HG03196 (cell line): ENCODE results near the gene PRKN.

ENCODE experiments used
- ATAC-seq: cut with Tn5 transposase; IDR thresholded peaks from one replicate; pipeline ENCODE4 v1.9.1; 2021; ENCODE audit not compliant: unreplicated experiment

The PRKN gene

GRCh38 chr6:162078667-162079066, 648.9 kb downstream of the PRKN start:
- ATAC-seq = no peak

DNA sequence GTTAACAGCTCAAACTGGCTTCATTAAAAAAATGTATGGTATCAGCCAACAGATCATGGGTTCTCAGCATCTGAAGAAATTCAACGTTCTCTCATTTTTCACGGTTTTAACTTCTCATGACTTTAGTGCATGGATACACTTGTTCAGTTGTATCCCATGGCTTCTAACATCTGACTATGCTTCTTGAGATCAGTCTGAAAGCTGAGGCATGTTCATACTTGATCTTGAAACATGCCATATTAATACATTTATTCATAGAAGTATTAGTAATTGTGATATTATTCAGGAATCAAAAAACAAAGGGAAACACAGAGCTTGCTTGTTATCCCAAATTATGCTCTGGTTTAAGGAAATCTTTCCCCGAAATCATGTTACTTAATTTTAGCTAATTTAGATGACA, 649.4 kb downstream of the PRKN start:
- no peak for ATAC-seq

GRCh38 chr6:162076816-162077215, 650.8 kb downstream of the PRKN start:
- ATAC-seq = no peak

DNA sequence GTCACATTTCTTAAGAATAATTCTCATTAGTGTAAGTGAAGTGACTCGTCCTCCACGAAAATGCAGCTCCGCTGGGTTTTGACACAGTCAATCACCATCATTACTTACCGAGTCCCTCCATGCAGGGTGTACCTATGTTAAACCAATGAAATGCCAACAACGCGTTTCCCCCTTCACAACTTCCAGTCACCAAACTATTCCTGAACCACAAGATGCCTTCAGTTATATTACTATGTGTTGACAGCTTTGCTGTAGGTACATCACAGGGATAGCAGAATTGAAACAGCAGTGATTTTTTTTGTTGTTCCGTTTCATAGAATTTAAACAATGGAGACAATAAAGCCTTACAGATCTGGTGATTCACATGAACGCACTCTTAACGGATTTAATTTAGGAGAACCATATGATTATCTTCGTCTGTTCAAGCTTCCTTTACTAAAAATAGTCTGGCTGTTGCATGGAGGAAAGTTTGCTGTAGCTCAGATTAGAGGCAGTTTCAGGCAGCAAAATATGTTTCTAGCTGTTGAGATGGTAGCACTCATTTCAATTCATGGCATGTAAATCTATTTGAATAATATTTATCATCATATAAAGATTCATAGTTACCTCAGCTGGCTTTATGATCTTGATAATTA, 652.8 kb downstream of the PRKN start:
- ATAC-seq = no peak

DNA sequence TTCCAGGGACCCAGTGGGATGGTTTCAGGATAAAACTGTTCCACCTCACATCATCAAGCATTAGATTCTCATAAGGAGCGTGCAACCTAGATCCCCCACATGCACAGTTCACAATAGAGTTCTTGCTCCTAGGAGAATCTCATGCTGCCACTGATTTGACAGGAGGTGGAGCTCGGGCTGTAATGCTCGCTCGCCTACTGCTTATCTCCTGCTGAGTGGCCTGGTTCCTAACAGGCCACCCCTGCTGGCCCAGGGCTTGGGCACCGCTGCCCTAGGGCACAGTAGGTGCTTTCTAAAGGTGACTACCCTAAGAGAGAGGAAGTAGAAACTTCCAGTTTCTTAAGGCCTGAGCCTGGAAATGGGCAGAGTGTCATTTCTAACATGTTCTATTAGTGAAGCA, 656.9 kb downstream of the PRKN start:
- no peak for ATAC-seq

- no peak for ATAC-seq
These were observed 657.6 kb downstream of the PRKN start for GRCh38 chr6:162069995-162070394.

- ATAC-seq = no peak
These were observed 659.2 kb downstream of the PRKN start for GRCh38 chr6:162068340-162068739.

- no peak for ATAC-seq
These were observed 663.9 kb downstream of the PRKN start for GRCh38 chr6:162063666-162064065.

DNA sequence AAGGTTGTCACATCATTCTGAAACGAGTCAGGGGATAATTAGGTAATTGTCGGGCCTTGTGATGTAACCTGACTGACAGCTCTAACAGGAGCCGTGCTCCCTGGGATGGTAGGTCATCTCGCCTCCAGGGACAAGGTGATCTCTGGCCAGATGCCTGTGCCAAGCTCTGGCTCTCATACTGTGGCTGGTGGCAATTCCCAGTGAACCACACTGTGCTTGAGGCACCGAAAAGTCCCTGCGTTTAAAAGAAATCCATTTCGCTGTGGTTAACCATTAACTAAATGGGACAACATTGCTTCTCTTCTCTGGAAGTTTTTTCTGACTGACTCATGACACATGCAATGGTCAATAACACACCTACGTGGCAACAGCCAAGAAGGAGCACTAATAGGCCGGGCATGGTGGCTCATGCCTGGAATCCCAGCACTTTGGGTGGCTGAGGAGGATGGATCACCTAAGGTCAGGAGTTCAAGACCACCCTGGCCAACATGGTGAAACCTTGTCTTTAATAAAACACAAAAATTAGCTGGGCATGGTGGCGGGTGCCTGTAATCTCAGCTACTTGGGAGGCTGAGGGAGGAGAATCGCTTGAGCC, 669.2 kb downstream of the PRKN start:
- no peak for ATAC-seq

GRCh38 chr6:162056745-162057144, 670.8 kb downstream of the PRKN start:
- no peak for ATAC-seq

DNA sequence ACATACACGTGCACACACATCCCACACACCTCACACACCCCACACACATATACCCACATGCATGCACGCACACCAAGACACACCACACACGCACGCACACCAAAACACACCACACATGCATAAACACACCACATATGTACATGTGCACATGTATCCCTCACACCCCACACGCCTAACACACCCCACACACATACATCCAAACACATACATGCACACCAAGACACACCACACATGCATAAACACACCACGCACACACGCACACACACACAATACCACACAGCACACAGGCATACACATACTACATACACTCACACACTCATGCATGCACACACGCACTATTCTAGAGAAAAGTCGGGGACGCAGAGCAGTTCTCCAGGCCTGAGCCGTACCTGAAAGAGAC, 671.5 kb downstream of the PRKN start:
- no peak for ATAC-seq

DNA sequence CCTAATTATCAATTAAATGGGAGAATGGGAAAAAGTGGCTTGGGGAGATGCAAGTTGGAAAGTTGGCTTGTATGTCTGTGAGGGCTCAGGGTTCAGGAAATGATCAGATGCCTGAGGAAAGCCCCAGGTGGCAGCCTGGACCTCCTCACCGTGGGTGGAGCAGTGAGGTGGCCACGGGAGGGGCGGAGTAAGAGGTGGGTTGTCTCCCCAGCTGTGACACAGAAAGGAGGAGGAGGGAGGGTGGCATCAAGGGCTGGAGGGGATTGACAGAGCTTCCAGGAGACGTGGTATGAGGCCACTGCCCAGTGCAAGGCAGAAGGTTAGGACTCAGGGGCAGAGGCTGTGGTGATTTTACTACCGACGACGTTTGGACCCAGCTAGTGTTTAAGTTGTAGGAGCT, 672.2 kb downstream of the PRKN start:
- ATAC-seq = no peak

DNA sequence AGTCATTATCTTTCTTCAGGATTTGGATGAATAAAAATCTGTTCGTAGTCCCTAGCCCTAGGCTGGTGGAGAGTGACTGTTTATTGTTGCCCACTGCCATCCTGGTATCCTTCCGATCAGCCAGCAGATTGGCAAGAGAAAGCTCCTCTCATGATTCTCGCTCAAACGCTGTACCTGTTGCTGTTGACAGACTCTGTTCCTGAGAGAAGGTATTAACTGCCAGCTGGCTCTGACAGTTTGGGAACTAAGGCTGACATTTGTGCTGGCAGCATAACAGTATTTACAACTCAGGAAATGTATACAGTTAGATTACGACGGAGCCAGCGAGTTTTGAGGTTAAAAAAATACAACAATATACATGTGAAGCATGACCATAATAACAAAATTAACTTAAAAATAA, 674.5 kb downstream of the PRKN start:
- no peak for ATAC-seq

DNA sequence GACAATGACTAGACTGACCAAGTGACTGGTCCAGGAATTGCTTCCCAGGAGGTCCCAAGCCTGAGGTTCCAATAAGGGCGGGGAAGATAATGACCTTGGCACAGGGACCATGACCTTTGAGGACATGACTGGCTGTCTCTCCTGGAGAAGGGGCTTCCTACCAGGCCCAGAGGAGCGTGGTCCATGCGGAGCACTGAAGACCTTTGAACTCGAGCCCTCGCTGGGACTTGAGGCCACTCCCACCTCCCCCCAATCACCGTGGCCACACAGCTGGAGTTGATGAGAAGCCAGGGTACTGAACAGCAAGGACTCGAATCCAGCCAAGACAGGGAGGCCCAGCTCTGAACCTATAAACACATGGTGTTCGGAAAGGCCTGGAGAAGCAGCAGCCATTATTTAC, 677.0 kb downstream of the PRKN start:
- ATAC-seq = no peak

DNA sequence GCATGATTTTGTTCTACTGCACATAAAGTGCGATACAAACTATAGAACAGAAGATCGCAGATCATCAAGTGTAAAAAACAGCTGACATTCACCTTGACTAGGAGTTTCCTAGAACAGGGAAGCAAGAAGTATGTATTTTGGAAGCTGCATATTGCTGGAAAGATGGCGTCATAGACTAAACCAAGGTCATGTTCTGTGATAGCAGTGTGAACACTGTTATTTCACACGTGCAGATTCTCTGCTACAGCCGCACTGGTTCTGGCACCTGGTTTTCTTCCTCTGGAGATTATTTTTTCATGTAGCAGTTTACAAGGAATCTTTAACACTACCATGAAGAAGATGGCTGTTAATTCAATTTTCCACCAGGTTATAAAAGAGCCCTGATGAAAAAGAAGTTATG, 681.2 kb downstream of the PRKN start:
- ATAC-seq = no peak

- no peak for ATAC-seq
These were observed 694.9 kb downstream of the PRKN start for GRCh38 chr6:162032620-162033019.

DNA sequence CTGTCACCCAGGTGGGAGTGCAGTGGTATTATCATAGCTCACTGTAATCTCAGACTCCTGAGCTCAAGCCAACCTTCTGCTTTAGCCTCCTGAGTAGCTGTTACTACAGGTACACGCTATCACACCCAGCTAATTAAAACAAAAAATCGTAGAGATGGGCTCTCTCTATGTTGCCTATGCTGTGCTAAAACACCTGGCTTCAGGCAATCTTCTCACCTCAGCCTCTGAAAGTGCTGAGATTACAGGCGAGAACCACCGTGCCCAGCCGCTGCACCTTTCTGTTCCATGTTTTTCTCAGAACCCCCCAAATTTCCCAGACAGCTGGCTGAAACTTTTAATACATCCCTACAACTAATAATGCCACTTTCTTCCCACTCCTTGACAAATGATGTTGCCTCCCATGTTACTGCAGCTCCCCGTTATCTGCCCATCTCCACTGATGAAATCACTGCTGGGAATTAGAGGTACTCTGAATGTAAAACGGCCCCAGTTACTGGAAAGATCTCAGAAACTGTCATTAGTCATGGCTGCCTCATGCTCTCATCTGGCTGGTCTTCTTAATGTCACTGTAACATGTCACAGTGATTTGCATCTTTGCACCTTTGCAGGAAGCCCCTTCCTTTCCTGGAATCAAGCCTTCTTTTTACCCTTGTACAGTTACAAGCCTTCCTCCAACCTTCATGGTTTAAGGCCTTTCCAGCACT, 697.5 kb downstream of the PRKN start:
- no peak for ATAC-seq

- ATAC-seq = no peak
These were observed 700.7 kb downstream of the PRKN start for GRCh38 chr6:162026843-162027242.

DNA sequence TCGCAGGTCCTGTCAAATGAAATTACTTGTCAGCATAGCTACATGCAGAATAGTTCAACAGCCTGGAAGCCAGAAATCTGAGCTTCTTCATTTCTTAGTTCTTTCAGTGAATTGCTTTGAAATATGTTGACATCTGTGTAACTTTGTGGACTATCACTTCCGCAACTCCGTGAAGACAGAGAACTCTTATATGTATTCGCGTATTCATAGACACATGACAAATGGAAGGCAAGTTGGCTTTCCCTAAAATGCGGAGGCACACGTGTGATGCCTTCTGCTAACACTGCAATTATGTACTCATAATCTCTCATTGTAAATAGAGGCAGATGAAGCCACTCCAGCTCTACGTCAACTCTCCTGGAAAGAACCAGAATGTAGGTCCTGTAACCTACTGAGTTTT, 701.5 kb downstream of the PRKN start:
- ATAC-seq = no peak

GRCh38 chr6:162019349-162019748, 708.2 kb downstream of the PRKN start:
- no peak for ATAC-seq

GRCh38 chr6:162017536-162017935, 710.0 kb downstream of the PRKN start:
- no peak for ATAC-seq

DNA sequence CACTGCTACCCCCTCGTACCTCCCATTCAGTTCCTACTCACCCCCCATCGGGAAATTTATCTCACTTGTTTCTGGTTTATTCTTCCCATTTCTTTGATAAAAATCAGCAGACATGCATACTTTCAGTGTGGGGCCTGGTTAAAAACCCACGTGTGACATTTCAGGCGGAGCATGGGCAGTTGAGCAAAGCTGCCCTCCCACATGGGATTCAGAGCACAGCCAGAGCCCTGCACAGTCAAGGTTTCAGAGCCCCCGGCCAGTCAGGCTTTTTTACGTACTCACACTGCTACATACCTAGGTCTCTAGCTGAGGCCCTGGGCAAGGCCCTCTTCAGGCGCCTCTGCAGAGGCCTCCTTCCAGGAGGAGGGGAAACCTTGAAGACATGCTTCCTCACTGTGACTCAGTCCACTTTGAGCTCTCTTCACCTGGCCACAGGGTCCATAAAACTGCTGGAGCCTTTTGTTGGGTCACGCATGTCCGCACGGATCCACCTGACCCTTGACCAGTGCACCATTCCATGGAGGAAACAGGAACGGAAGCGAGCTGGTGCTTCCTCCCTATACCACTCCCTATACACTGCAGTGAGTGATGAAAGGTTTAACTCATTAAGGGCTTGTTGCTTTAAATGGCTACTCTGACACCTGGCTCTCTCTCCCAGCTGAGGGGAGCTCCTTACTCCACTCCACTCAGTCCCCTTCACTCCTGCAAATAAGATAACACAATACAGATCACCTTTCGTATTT, 713.3 kb downstream of the PRKN start:
- no peak for ATAC-seq
